Stimulated activated CD4-positive, alpha-beta T cell treated with anti-CD3 and anti-CD28 coated beads, Interleukin-2, amount 100 ng/mL, for 4 hours (primary cell): ENCODE measurements around the gene GSTM2.
"Not testable (repeated sequence)": the region's sequence is repeated elsewhere in the genome, so short reads cannot be mapped to it uniquely, and the experiment has no call there.

Source experiments
- DNase-seq: peaks from one replicate; pipeline ENCODE4 v3.0.0-alpha.2; 2020; ENCODE audit warnings: low read depth

GSTM2 gene

GRCh38 chr1:109677459-109677858 lies 9.6 kb downstream of the GSTM2 start:
- DNase-seq, result no peak

GRCh38 chr1:109678637-109679036 lies 10.8 kb downstream of the GSTM2 start:
- not testable (repeated sequence) for DNase-seq

- DNase-seq, result not testable (repeated sequence)
Observed at GRCh38 chr1:109684777-109685176, 16.9 kb downstream of the GSTM2 start.

GRCh38 chr1:109685399-109685798 lies 17.5 kb downstream of the GSTM2 start:
- DNase-seq, result not testable (repeated sequence)

- not testable (repeated sequence) for DNase-seq
Observed at GRCh38 chr1:109685890-109686289, 18.0 kb downstream of the GSTM2 start.

GRCh38 chr1:109687109-109687508 lies 19.3 kb downstream of the GSTM2 start:
- not testable (repeated sequence) for DNase-seq

- DNase-seq, result no peak
Observed at GRCh38 chr1:109687641-109688499, 20.0 kb downstream of the GSTM2 start, which contains the start of gene GSTM1. GSTM1 (plus strand) TSS chr1:109687817; CDS start chr1:109687874, 57 bp downstream.

GRCh38 chr1:109689844-109690405 lies 22.1 kb downstream of the GSTM2 start:
- DNase-seq, result no peak

- no peak for DNase-seq
Observed at GRCh38 chr1:109691759-109692158, 23.9 kb downstream of the GSTM2 start.

- not testable (repeated sequence) for DNase-seq
Observed at GRCh38 chr1:109694400-109694799, 26.5 kb downstream of the GSTM2 start.

GRCh38 chr1:109695138-109695537 lies 27.3 kb downstream of the GSTM2 start:
- DNase-seq, result not testable (repeated sequence)

GRCh38 chr1:109697066-109697465 lies 29.2 kb downstream of the GSTM2 start:
- DNase-seq, result no peak

- DNase-seq, result not testable (repeated sequence)
Observed at GRCh38 chr1:109697861-109698260, 30.0 kb downstream of the GSTM2 start.

GRCh38 chr1:109702940-109703339 lies 35.1 kb downstream of the GSTM2 start:
- not testable (repeated sequence) for DNase-seq

GRCh38 chr1:109704173-109704572 lies 36.3 kb downstream of the GSTM2 start:
- no peak for DNase-seq

GRCh38 chr1:109705411-109705810 lies 37.6 kb downstream of the GSTM2 start:
- DNase-seq, result no peak

- DNase-seq, result not testable (repeated sequence)
Observed at GRCh38 chr1:109708949-109709348, 41.1 kb downstream of the GSTM2 start.

- not testable (repeated sequence) for DNase-seq
Observed at GRCh38 chr1:109709822-109710221, 42.0 kb downstream of the GSTM2 start.

GRCh38 chr1:109711593-109712320 lies 43.9 kb downstream of the GSTM2 start, which contains the start of gene GSTM5:
GSTM5 (plus strand) TSS chr1:109712251; CDS start chr1:109712313, 62 bp downstream.
- DNase-seq, result not testable (repeated sequence)

GRCh38 chr1:109712321-109712864 lies 44.5 kb downstream of the GSTM2 start:
- DNase-seq, result no peak

- no peak for DNase-seq
Observed at GRCh38 chr1:109713636-109714035, 45.8 kb downstream of the GSTM2 start.
